Activated CD4-positive, alpha-beta memory T cell treated with anti-CD3 and anti-CD28 coated beads for 36 hours (primary cell): Measurements from ENCODE around the gene CNOT4. TPM values are rescaled to one million over a fixed set of nuclear protein-coding genes. Genes with fewer than 3 reads are reported as not detected.

Source experiments
- CTCF ChIA-PET: fragments of 350-600 bp; sonication (Branson Sonifier 250); formaldehyde crosslinking; loops from one replicate; lab custom pipeline; 2021; ENCODE audit warnings: antibody characterized with exemption, inconsistent platforms; lab: Charles Lee
- POLR2A ChIA-PET: fragments of 350-600 bp; sonication (Branson Sonifier 250); formaldehyde crosslinking; loops from one replicate; lab custom pipeline; 2021; ENCODE audit warnings: antibody characterized with exemption; lab: Charles Lee
- DNase-seq: peaks from one replicate; pipeline ENCODE4 v3.0.0-alpha.2; 2020
- H3K27ac Mint-ChIP-seq: one replicate; pipeline ENCODE4 v1.8.0; 2021; ENCODE audit warnings: mixed read lengths
- H3K27me3 Mint-ChIP-seq: one replicate; pipeline ENCODE4 v1.8.0; 2021; ENCODE audit warnings: mixed read lengths
- H3K36me3 Mint-ChIP-seq: one replicate; pipeline ENCODE4 v1.8.0; 2021; ENCODE audit warnings: mixed read lengths
- H3K4me1 Mint-ChIP-seq: one replicate; pipeline ENCODE4 v1.8.0; 2021; ENCODE audit warnings: low read depth, mixed read lengths
- H3K4me3 Mint-ChIP-seq: one replicate; pipeline ENCODE4 v1.8.0; 2021; ENCODE audit warnings: mild to moderate bottlenecking, mixed read lengths
- H3K9me3 Mint-ChIP-seq: one replicate; pipeline ENCODE4 v1.8.0; 2021; ENCODE audit warnings: mixed read lengths
- intact Hi-C: fragments of 100-400 bp; cut with micrococcal nuclease; formaldehyde crosslinking; loops from one replicate; pipeline ENCODE4 v1.15.1; 2023
- total RNA-seq, 2 experiments: library from RNA; stranded (reverse); gene quantifications; one replicate each; pipeline ENCODE4 v1.2.3, GENCODE V29; 2021

Gene CNOT4
- total RNA-seq, 2 experiments from 2014 or later, result 16.1 to 17.4 TPM

- ChIA-PET CTCF (no interaction called here), POLR2A (no interaction called here)
- no peak for DNase-seq
- intact Hi-C loops, result no loop called here
- Mint-ChIP-seq H3K27ac (no peak overlapping the region), H3K4me3 (no peak overlapping the region), H3K27me3 (peaks cover 15% of the 10 kb centered on the region), H3K4me1 (no peaks in the 10 kb centered on the region), H3K36me3 (no peaks in the 10 kb centered on the region), H3K9me3 (no peaks in the 10 kb centered on the region)
Measured at GRCh38 chr7:135537453-135537852, 27.6 kb upstream of the CNOT4 start.

GRCh38 chr7:135536150-135536549 is 26.2 kb upstream of the CNOT4 start:
- CTCF ChIA-PET, result no interaction called here
- H3K27ac Mint-ChIP-seq, result no peak overlapping the region
- intact Hi-C loops, result no loop called here
- POLR2A ChIA-PET, result no interaction called here
- peaks cover 15% of the 10 kb centered on the region for H3K27me3 Mint-ChIP-seq
- no peaks in the 10 kb centered on the region for H3K4me1 Mint-ChIP-seq
- H3K4me3 Mint-ChIP-seq, result no peak overlapping the region
- no peaks in the 10 kb centered on the region for H3K36me3 Mint-ChIP-seq
- DNase-seq, result no peak
- H3K9me3 Mint-ChIP-seq, result no peaks in the 10 kb centered on the region

GRCh38 chr7:135527025-135527424 is 17.1 kb upstream of the CNOT4 start:
- Mint-ChIP-seq H3K4me1 (no peaks in the 10 kb centered on the region), H3K4me3 (no peak overlapping the region), H3K27ac (no peak overlapping the region), H3K27me3 (no peaks in the 10 kb centered on the region), H3K9me3 (no peaks in the 10 kb centered on the region), H3K36me3 (no peaks in the 10 kb centered on the region)
- CTCF ChIA-PET, result no interaction called here
- DNase-seq, result no peak
- POLR2A ChIA-PET, result no interaction called here
- intact Hi-C loops, result no loop called here

- intact Hi-C loops, result no loop called here
- no peaks in the 10 kb centered on the region for H3K9me3 Mint-ChIP-seq
- no peak for DNase-seq
- H3K4me1 Mint-ChIP-seq, result no peaks in the 10 kb centered on the region
- CTCF ChIA-PET, result no interaction called here
- no peak overlapping the region for H3K4me3 Mint-ChIP-seq
- no peaks in the 10 kb centered on the region for H3K27me3 Mint-ChIP-seq
- H3K36me3 Mint-ChIP-seq, result no peaks in the 10 kb centered on the region
- H3K27ac Mint-ChIP-seq, result no peak overlapping the region
- POLR2A ChIA-PET, result no interaction called here
Measured at GRCh38 chr7:135525426-135525825, 15.5 kb upstream of the CNOT4 start.

GRCh38 chr7:135523146-135523545 is 13.2 kb upstream of the CNOT4 start:
- DNase-seq, result no peak
- POLR2A ChIA-PET, result no interaction called here
- H3K27ac Mint-ChIP-seq, result no peak overlapping the region
- CTCF ChIA-PET, result no interaction called here
- H3K9me3 Mint-ChIP-seq, result no peaks in the 10 kb centered on the region
- intact Hi-C loops, result no loop called here
- H3K4me1 Mint-ChIP-seq, result no peaks in the 10 kb centered on the region
- H3K36me3 Mint-ChIP-seq, result no peaks in the 10 kb centered on the region
- H3K4me3 Mint-ChIP-seq, result no peak overlapping the region
- no peaks in the 10 kb centered on the region for H3K27me3 Mint-ChIP-seq

- Mint-ChIP-seq H3K9me3 (no peaks in the 10 kb centered on the region), H3K36me3 (no peaks in the 10 kb centered on the region), H3K4me1 (no peaks in the 10 kb centered on the region), H3K4me3 (no peak overlapping the region), H3K27me3 (no peaks in the 10 kb centered on the region), H3K27ac (no peak overlapping the region)
- DNase-seq, result no peak
- CTCF ChIA-PET, result no interaction called here
- intact Hi-C loops, result no loop called here
- POLR2A ChIA-PET, result no interaction called here
Measured at GRCh38 chr7:135522509-135522908, 12.6 kb upstream of the CNOT4 start.

GRCh38 chr7:135519871-135520270 is 10.0 kb upstream of the CNOT4 start:
- H3K4me3 Mint-ChIP-seq, result no peak overlapping the region
- intact Hi-C loops, result no loop called here
- no peaks in the 10 kb centered on the region for H3K4me1 Mint-ChIP-seq
- CTCF ChIA-PET, result no interaction called here
- no peak for DNase-seq
- peaks cover 3% of the 10 kb centered on the region for H3K27me3 Mint-ChIP-seq
- no peaks in the 10 kb centered on the region for H3K9me3 Mint-ChIP-seq
- POLR2A ChIA-PET, result interaction anchor here (0.6 kb wide), 1 partner anchor 99 kb away, joined by 4 read pairs; no protein-coding TSS in a partner anchor
- no peaks in the 10 kb centered on the region for H3K36me3 Mint-ChIP-seq
- no peak overlapping the region for H3K27ac Mint-ChIP-seq

- ChIA-PET CTCF (no interaction called here), POLR2A (interaction anchor here (0.6 kb wide), 1 partner anchor 98 kb away, joined by 4 read pairs; no protein-coding TSS in a partner anchor)
- no peaks in the 10 kb centered on the region for H3K9me3 Mint-ChIP-seq
Measured at GRCh38 chr7:135519233-135519688, 9.4 kb upstream of the CNOT4 start.

GRCh38 chr7:135518748-135519147 is 8.8 kb upstream of the CNOT4 start:
- Mint-ChIP-seq H3K27me3 (peaks cover 3% of the 10 kb centered on the region), H3K36me3 (no peaks in the 10 kb centered on the region), H3K4me3 (no peak overlapping the region), H3K4me1 (no peaks in the 10 kb centered on the region), H3K27ac (no peak overlapping the region), H3K9me3 (no peaks in the 10 kb centered on the region)
- POLR2A ChIA-PET, result no interaction called here
- intact Hi-C loops, result no loop called here
- DNase-seq, result no peak
- CTCF ChIA-PET, result no interaction called here

More at GRCh38 chr7:135519233-135519688, 9.4 kb upstream of the CNOT4 start:
- no peak overlapping the region for H3K4me3 Mint-ChIP-seq
- H3K36me3 Mint-ChIP-seq, result no peaks in the 10 kb centered on the region
- H3K27me3 Mint-ChIP-seq, result peaks cover 3% of the 10 kb centered on the region
- no peak for DNase-seq
- intact Hi-C loops, result no loop called here
- H3K4me1 Mint-ChIP-seq, result no peaks in the 10 kb centered on the region
- H3K27ac Mint-ChIP-seq, result no peak overlapping the region

- no peak for DNase-seq
- Mint-ChIP-seq H3K36me3 (no peaks in the 10 kb centered on the region), H3K9me3 (no peaks in the 10 kb centered on the region), H3K27ac (no peak overlapping the region), H3K4me3 (no peak overlapping the region), H3K27me3 (peaks cover 3% of the 10 kb centered on the region), H3K4me1 (no peaks in the 10 kb centered on the region)
- ChIA-PET POLR2A (no interaction called here), CTCF (no interaction called here)
- intact Hi-C loops, result no loop called here
Measured at GRCh38 chr7:135517060-135517459, 7.2 kb upstream of the CNOT4 start.

GRCh38 chr7:135514856-135515255 is 5.0 kb upstream of the CNOT4 start:
- Mint-ChIP-seq H3K27ac (no peak overlapping the region), H3K36me3 (no peaks in the 10 kb centered on the region), H3K9me3 (no peaks in the 10 kb centered on the region), H3K27me3 (peaks cover 3% of the 10 kb centered on the region), H3K4me3 (no peak overlapping the region), H3K4me1 (no peaks in the 10 kb centered on the region)
- ChIA-PET CTCF (no interaction called here), POLR2A (no interaction called here)
- intact Hi-C loops, result loop anchor here (5.0 kb wide), 1 partner anchor 343 kb away; the partner anchor contains the start of gene CYREN
- DNase-seq, result no peak

GRCh38 chr7:135512135-135512887 is 2.4 kb upstream of the CNOT4 start:
- H3K36me3 Mint-ChIP-seq, result no peaks in the 10 kb centered on the region
- POLR2A ChIA-PET, result no interaction called here
- no peak overlapping the region for H3K4me3 Mint-ChIP-seq
- H3K9me3 Mint-ChIP-seq, result no peaks in the 10 kb centered on the region
- no peak for DNase-seq
- H3K27ac Mint-ChIP-seq, result no peak overlapping the region
- CTCF ChIA-PET, result interaction anchor here (1.8 kb wide), 1 partner anchor 238 kb away, joined by 3 read pairs; no protein-coding TSS in a partner anchor
- H3K4me1 Mint-ChIP-seq, result peaks cover 3% of the 10 kb centered on the region
- H3K27me3 Mint-ChIP-seq, result peaks cover 3% of the 10 kb centered on the region
- intact Hi-C loops, result loop anchor here (1.0 to 5.0 kb wide), 2 partner anchors 133 to 340 kb away; partner anchors contain the start of gene CYREN
